Thoracic aorta (tissue), 2 donors: Measurements from ENCODE around the gene NPHP4. TPM values are rescaled to one million over a fixed set of nuclear protein-coding genes. Genes with fewer than 3 reads are reported as not detected.

Experiments used
- ATAC-seq: fragments of 150-250 bp; one replicate; pipeline ENCODE4 v1.8.0; 2017; ENCODE audit warnings: low read depth; ENCODE audit not compliant: insufficient number of reproducible peaks, low FRiP score
- DNase-seq: peaks from one replicate; pipeline ENCODE4 v3.0.0-alpha.2; 2020; ENCODE audit warnings: low spot score
- H3K27ac ChIP-seq, 2 donors: fragments of 200-600 bp; sonication (generic); 1 replicate in 1 of 2; 2 replicates in 1 of 2; pipeline ENCODE4 v1.5.1; 2016; ENCODE audit warnings: mild to moderate bottlenecking in 2 of 2, moderate library complexity in 2 of 2
- H3K27me3 ChIP-seq: fragments of 200-600 bp; sonication (generic); replicated peaks from 2 replicates; pipeline ENCODE4 v1.6.0; 2016; ENCODE audit warnings: mild to moderate bottlenecking; ENCODE audit not compliant: insufficient read depth
- H3K36me3 ChIP-seq: fragments of 200-600 bp; sonication (generic); one replicate; pipeline ENCODE4 v1.5.1; 2016
- H3K4me1 ChIP-seq, 2 donors: fragments of 200-600 bp; sonication (generic); 1 replicate in 1 of 2; 2 replicates in 1 of 2; pipeline versions ENCODE4 v1.5.1 to v1.6.0; 2016; ENCODE audit warnings: low read depth in 2 of 2, mild to moderate bottlenecking in 1 of 2; ENCODE audit not compliant: control insufficient read depth in 1 of 2
- H3K4me3 ChIP-seq: fragments of 200-600 bp; sonication (generic); 2 replicates; pipeline ENCODE4 v1.5.1; 2016; ENCODE audit warnings: mild to moderate bottlenecking
- H3K9me3 ChIP-seq: fragments of 200-600 bp; sonication (generic); 2 replicates; pipeline ENCODE4 v1.5.1; 2016
- total RNA-seq, 2 donors: library from RNA; depleted of rRNA; stranded (reverse); fragments of >200 nt; gene quantifications; one replicate each; pipeline versions ENCODE4 v1.1.0 to v1.2.3, GENCODE V29; 2016
- TF ChIP-seq, protein P1 (sequence below): fragments of 200-600 bp; sonication (generic); IDR thresholded peaks from one replicate; pipeline ENCODE4 v1.5.1; 2019; ENCODE audit warnings: antibody characterized with exemption

NPHP4 gene
- total RNA-seq, 2 donors from 2014 or later = 11.4 to 15.1 TPM

DNA sequence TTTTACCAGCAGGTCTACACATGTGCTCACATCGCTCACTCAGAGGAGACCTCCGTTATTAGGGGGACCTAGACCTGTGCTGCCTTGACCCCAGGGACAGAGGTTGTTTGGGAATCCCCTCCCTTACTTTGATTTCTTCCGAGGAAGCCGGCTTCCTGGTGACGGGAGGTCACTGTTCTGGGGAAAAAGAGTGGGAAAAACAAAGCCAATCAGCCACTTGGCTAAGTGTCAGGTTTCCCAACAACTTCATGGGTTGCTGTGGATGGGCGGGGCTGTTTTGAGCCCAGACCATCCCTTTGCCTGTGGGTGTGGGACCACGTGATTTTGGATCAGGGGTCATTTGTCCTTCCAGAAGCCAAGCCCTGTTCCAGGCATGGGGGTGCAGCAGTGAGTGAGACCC lies 46.4 kb upstream of the NPHP4 start:
- Histone ChIP-seq H3K4me1 (no peaks in the 10 kb centered on the region), H3K4me3 (no peak overlapping the region), H3K27ac (no peak overlapping the region), H3K27me3 (no peaks in the 10 kb centered on the region), H3K9me3 (no peaks in the 10 kb centered on the region), H3K36me3 (no peaks in the 10 kb centered on the region)
- no peak for ATAC-seq
- TF ChIP-seq, protein P1, sequence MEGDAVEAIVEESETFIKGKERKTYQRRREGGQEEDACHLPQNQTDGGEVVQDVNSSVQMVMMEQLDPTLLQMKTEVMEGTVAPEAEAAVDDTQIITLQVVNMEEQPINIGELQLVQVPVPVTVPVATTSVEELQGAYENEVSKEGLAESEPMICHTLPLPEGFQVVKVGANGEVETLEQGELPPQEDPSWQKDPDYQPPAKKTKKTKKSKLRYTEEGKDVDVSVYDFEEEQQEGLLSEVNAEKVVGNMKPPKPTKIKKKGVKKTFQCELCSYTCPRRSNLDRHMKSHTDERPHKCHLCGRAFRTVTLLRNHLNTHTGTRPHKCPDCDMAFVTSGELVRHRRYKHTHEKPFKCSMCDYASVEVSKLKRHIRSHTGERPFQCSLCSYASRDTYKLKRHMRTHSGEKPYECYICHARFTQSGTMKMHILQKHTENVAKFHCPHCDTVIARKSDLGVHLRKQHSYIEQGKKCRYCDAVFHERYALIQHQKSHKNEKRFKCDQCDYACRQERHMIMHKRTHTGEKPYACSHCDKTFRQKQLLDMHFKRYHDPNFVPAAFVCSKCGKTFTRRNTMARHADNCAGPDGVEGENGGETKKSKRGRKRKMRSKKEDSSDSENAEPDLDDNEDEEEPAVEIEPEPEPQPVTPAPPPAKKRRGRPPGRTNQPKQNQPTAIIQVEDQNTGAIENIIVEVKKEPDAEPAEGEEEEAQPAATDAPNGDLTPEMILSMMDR = no peak
- no peak for DNase-seq

DNA sequence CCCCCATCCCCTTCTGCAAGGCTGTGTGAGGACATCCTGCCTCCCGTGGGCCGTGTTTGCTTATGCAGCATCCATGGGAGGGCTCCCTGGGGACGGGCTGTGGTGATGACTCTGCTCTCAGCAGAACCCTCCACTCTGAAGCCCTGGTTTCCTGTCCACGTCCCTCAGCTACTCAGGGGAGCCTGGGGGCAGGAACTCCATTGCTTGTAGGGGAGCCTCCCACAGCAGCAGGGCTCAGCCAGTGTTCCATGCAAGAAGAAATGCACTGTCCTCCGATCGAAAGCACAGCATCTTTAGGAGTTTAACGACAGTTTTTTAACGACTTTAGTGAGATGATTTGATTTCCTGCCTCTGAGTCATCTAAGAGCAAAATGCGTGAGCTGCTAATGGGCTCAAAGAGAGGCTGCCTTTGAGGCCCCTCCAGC lies 45.1 kb upstream of the NPHP4 start:
- no peak overlapping the region for H3K4me3 ChIP-seq
- TF ChIP-seq, protein P1 = no peak
- no peaks in the 10 kb centered on the region for H3K36me3 ChIP-seq
- H3K4me1 ChIP-seq = no peaks in the 10 kb centered on the region
- no peak overlapping the region for H3K27ac ChIP-seq
- no peaks in the 10 kb centered on the region for H3K27me3 ChIP-seq
- ATAC-seq = no peak
- DNase-seq = no peak
- no peaks in the 10 kb centered on the region for H3K9me3 ChIP-seq

DNA sequence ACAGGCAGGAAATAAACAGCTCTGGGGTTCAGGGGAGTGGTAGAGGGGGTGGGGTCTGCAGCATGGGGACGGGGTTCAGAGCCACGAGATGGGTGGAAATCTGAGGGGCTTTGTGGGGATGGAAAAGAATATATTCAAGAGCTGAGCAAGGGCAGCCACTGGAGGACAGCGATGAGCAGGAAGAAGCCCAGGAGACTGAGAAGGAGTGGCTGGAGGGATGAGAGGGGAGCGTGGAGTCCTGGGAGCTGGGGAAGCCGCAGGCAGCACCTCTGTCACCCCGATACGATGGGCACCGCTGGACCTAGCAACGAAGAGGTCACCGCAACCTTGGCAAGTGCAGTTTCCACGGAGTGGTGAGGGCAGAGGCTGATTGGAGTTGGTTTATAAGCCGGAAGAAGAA lies 43.5 kb upstream of the NPHP4 start:
- DNase-seq (no peak), ATAC-seq (no peak)
- Histone ChIP-seq H3K4me1 (no peaks in the 10 kb centered on the region), H3K9me3 (no peaks in the 10 kb centered on the region), H3K4me3 (no peak overlapping the region), H3K36me3 (no peaks in the 10 kb centered on the region), H3K27me3 (no peaks in the 10 kb centered on the region), H3K27ac (no peak overlapping the region)
- TF ChIP-seq, protein P1 = no peak

DNA sequence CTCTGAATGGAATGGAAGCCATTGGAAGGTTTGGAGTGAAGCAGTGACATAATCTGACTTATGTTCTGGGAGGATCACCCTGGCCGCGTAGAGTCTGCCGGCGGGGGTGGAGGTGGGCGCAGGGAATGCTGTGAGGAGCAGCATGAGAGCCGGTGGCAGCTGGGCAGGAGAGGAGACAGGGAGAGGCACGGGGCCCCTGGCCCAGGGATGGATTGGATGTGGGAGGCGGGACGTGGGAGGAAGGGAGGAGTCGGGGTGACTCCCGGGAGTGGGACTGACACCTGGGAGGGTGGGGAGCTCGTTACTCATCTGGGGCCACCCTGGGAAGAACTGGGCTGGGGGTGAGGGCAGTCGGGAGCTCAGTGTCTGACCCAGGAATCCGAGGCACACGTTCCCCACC lies 43.1 kb upstream of the NPHP4 start:
- Histone ChIP-seq H3K4me1 (no peaks in the 10 kb centered on the region), H3K9me3 (no peaks in the 10 kb centered on the region), H3K27ac (no peak overlapping the region), H3K4me3 (no peak overlapping the region), H3K27me3 (no peaks in the 10 kb centered on the region), H3K36me3 (no peaks in the 10 kb centered on the region)
- no peak for DNase-seq
- TF ChIP-seq, protein P1 = no peak
- ATAC-seq = no peak

DNA sequence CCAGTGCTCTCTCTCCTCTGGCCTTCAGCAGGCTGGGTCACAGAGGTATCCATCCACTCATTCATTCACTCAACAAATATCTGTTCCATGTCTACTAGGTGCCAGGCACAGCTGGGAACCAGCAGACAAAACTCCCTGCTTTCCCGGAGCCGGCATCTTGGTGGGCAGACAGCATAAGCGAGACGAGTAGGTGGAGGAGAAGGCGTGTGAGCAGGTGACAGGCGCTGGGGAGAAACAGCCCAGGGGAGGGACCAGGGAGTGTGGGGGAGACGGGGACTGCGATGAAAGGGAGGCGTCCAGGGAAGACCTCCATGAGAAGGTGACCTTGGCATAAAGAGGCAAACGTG lies 42.5 kb upstream of the NPHP4 start:
- ATAC-seq = no peak
- H3K27me3 ChIP-seq = no peaks in the 10 kb centered on the region
- H3K4me1 ChIP-seq = no peaks in the 10 kb centered on the region
- H3K9me3 ChIP-seq = no peaks in the 10 kb centered on the region
- DNase-seq = no peak
- no peaks in the 10 kb centered on the region for H3K36me3 ChIP-seq
- no peak overlapping the region for H3K4me3 ChIP-seq
- H3K27ac ChIP-seq = no peak overlapping the region
- TF ChIP-seq, protein P1 = no peak
